A549 (cell line): Measurements from ENCODE around the gene NGEF.

Experiments
- BCL3 ChIP-seq: fragments of >200 bp; sonication (Bioruptor Twin); formaldehyde crosslinking; IDR thresholded peaks from 3 replicates; pipeline ENCODE4 v1.6.1; 2016
- BHLHE40 ChIP-seq: IDR thresholded peaks from 2 replicates; pipeline ENCODE4 v1.6.1; 2012; ENCODE audit warnings: low read depth, low read length, inconsistent platforms

- TF ChIP-seq BHLHE40 (no peak), BCL3 (no peak)
These were observed 4.9 kb upstream of the NGEF start for GRCh38 chr2:233017947-233018346.
